Astrocyte of the spinal cord (primary cell): Measurements from ENCODE around the gene CDHR5.

Experiments used
- DNase-seq: peaks from one replicate; pipeline ENCODE4 v3.0.0; 2011; ENCODE audit warnings: low read depth, low spot score
- H3K4me3 ChIP-seq: 2 replicates; pipeline ENCODE4 v1.5.1; 2011; ENCODE audit warnings: low read depth, mild to moderate bottlenecking, low read length, moderate library complexity
- in situ Hi-C: cut with HindIII; loops from 2 replicates; pipeline ENCODE4 v1.10.0; 2017; ENCODE audit warnings: low sequenced_read_pairs
- TF ChIP-seq, protein P1 (sequence below): IDR thresholded peaks from 2 replicates; pipeline ENCODE4 v1.5.1; 2012; ENCODE audit warnings: low read depth, mild to moderate bottlenecking, low read length, inconsistent platforms

The CDHR5 gene

DNA sequence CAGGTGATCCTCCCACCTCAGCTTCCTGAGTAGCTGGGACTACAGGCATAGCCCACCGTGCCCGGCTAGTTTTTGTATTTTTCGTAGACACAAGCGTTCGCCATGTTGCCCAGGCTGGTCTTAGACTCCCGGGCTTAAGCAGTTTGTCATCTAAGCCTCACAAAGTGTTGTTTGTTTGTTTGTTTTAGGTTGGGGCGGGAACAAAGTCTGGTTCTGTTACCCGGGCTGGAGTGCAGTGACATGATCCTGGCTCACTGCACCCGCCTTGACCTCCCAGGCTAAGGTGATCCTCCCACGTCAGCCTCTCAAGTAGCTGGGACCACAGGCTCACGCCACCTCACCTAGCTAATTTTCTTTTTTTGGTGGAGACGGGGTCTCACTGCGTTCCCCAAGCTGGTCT, 21.6 kb downstream of the CDHR5 start:
- in situ Hi-C loops: no loop called here
- DNase-seq: no peak
- TF ChIP-seq, protein P1, sequence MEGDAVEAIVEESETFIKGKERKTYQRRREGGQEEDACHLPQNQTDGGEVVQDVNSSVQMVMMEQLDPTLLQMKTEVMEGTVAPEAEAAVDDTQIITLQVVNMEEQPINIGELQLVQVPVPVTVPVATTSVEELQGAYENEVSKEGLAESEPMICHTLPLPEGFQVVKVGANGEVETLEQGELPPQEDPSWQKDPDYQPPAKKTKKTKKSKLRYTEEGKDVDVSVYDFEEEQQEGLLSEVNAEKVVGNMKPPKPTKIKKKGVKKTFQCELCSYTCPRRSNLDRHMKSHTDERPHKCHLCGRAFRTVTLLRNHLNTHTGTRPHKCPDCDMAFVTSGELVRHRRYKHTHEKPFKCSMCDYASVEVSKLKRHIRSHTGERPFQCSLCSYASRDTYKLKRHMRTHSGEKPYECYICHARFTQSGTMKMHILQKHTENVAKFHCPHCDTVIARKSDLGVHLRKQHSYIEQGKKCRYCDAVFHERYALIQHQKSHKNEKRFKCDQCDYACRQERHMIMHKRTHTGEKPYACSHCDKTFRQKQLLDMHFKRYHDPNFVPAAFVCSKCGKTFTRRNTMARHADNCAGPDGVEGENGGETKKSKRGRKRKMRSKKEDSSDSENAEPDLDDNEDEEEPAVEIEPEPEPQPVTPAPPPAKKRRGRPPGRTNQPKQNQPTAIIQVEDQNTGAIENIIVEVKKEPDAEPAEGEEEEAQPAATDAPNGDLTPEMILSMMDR: no peak
- no peak overlapping the region for H3K4me3 ChIP-seq

DNA sequence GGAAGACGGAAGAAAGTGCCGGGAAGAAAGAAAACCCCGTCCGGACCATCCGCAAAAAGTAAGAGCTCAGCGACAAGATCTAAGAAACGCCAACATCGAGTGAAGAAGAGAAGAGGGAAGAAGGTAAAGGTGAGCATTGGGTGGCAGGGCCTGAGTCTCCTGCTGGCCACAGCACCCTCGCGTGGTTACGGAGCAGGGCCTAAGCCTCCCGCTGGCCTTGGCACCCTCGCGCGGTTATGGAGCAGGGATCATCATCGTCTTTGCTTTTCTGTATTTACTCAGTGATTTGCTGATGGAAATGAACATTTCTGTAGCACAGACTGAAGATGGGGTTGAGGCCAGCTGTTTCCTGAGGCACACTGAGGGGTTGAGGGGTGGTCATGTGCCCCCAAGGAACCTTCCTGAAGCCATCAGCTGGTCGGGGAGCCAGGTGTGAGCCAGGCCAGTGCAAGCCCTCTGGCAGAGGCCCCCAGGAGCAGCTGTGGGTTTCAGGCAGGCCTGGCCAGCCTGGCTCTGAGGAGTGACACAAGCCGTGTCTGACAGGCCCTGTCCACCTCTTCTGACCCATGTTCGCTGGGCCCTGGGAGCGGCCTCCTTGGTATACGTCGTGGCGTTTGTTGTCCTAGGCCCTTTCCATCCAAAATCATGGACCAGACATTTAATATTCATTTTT, 23.0 kb downstream of the CDHR5 start:
- TF ChIP-seq, protein P1: no peak
- DNase-seq: no peak
- H3K4me3 ChIP-seq: no peak overlapping the region
- in situ Hi-C loops: no loop called here

- TF ChIP-seq, protein P1: no peak
- DNase-seq: no peak
- in situ Hi-C loops: no loop called here
- H3K4me3 ChIP-seq: no peak overlapping the region
Observed at GRCh38 chr11:598005-598680, 26.6 kb downstream of the CDHR5 start.

DNA sequence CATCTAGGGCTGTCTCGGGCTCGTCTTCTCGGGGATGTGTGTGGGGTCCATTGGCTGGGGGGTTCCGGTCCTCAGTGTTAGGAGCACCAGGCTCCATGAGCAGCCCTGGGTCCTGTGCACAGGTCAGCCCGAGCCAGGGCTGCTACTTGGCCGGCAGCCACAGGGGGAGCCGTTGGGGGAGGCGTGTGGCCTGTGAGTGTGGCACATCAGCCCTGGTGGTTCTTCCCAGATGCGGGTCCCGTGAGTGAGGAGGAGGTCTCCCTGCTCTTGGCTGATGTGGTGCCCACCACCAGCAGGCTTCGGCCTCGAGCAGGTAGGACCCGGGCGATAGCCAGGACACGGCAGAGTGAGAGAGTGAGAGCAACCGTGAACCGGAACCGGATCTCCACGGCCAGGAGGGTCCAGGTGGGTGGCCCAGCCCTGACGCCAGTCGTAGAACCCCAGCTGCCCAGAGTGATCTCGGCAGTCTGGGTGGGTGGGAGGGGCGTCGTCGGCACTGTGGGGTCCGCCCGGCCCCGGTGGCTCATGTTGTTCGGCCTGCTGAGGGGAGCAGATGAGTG, 27.5 kb downstream of the CDHR5 start:
- no peak overlapping the region for H3K4me3 ChIP-seq
- in situ Hi-C loops: no loop called here
- TF ChIP-seq, protein P1: no peak
- DNase-seq: no peak

GRCh38 chr11:596374-596773, 28.4 kb downstream of the CDHR5 start:
- no peak for DNase-seq
- in situ Hi-C loops: no loop called here
- TF ChIP-seq, protein P1: no peak
- no peak overlapping the region for H3K4me3 ChIP-seq

DNA sequence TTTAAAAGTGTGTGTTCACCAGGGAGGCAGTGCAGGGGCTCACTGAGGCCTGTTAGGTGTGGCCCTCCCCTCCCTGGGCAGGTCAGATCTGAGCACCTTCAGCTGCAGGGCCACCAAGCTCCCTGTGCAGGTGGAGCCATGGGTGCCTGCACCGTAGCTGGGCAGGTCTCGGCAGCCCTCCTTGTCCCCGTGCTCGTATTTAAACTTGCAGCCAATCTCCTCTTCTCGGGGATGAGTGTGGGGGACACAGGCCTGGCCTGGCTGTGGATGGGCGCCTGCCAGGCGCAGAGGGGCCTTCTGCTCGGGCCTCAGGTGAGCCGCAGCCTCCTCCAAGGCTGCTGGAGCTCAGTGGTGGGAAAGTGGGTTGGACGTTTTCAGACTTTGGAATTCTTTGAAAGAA, 29.4 kb downstream of the CDHR5 start:
- DNase-seq: no peak
- TF ChIP-seq, protein P1: no peak
- in situ Hi-C loops: no loop called here
- H3K4me3 ChIP-seq: no peak overlapping the region
